IMR-90 (cell line): Measurements from ENCODE around the gene DAPK1. TPM values are rescaled to one million over a fixed set of nuclear protein-coding genes. Genes with fewer than 3 reads are reported as not detected.

Experiments
- ATAC-seq: fragments of 200-7000 bp; cut with Tn5 transposase; 2 replicates; pipeline ENCODE4 v1.9.1; 2020; ENCODE audit warnings: low read depth, mild to moderate bottlenecking, moderate library complexity
- BruUV-seq: library from RNA; stranded (reverse); fragments of 400-500 nt; replicated peaks from 2 replicates; lab custom pipeline; 2021; lab: Mats Ljungman, UMichigan
- CTCF ChIA-PET: fragments of 300-600 bp; formaldehyde crosslinking; extraction: SDS; loops from one replicate; lab custom pipeline; 2021; ENCODE audit warnings: antibody characterized with exemption; lab: Yijun Ruan, JAX
- POLR2A ChIA-PET: fragments of 300-600 bp; sonication (Branson Sonifier 250); formaldehyde crosslinking; loops from one replicate; lab custom pipeline; 2022; ENCODE audit warnings: antibody characterized with exemption; ENCODE audit not compliant: unreplicated experiment; lab: Charles Lee
- DNase-seq: peaks from one replicate; pipeline ENCODE4 v3.0.0; 2013
- H2AFZ ChIP-seq: replicated peaks from 2 replicates; pipeline ENCODE3; 2013; ENCODE audit warnings: low read length, mild to moderate bottlenecking; ENCODE audit not compliant: poor library complexity
- H2AK5ac ChIP-seq: 2 replicates; pipeline ENCODE4 v1.6.1; 2013; ENCODE audit warnings: low read depth, low read length, inconsistent platforms
- H2AK9ac ChIP-seq: replicated peaks from 2 replicates; pipeline ENCODE3; 2013; ENCODE audit warnings: mild to moderate bottlenecking, low read depth, low read length, moderate library complexity; ENCODE audit not compliant: poor library complexity
- H2BK120ac ChIP-seq: 2 replicates; pipeline ENCODE4 v1.6.1; 2013; ENCODE audit warnings: low read depth, low read length, inconsistent platforms
- H2BK15ac ChIP-seq: 3 replicates; pipeline ENCODE4 v1.6.1; 2013; ENCODE audit warnings: low read depth, low read length, inconsistent platforms
- H2BK20ac ChIP-seq: 2 replicates; pipeline ENCODE4 v1.6.1; 2013; ENCODE audit warnings: low read depth, mild to moderate bottlenecking, inconsistent platforms, low read length, moderate library complexity
- H2BK5ac ChIP-seq: 2 replicates; pipeline ENCODE4 v1.6.1; 2013; ENCODE audit warnings: mild to moderate bottlenecking, low read depth, low read length, inconsistent platforms; ENCODE audit not compliant: poor library complexity, severe bottlenecking
- H3K14ac ChIP-seq: replicated peaks from 2 replicates; pipeline ENCODE4 v1.6.1; 2013; ENCODE audit warnings: low read depth, low read length, inconsistent platforms
- H3K18ac ChIP-seq: 2 replicates; pipeline ENCODE4 v1.6.1; 2013; ENCODE audit warnings: low read depth, low read length, control low read depth
- H3K23ac ChIP-seq: 2 replicates; pipeline ENCODE4 v1.6.1; 2013; ENCODE audit warnings: low read depth, low read length, inconsistent platforms
- H3K27ac ChIP-seq: 2 replicates; pipeline ENCODE4 v1.5.1; 2013; ENCODE audit warnings: mild to moderate bottlenecking, control low read depth, low read length; ENCODE audit not compliant: insufficient read depth
- H3K27me3 ChIP-seq: 2 replicates; pipeline ENCODE4 v1.6.1; 2013; ENCODE audit warnings: low read length; ENCODE audit not compliant: control insufficient read depth, insufficient read depth
- H3K36me3 ChIP-seq: 2 replicates; pipeline ENCODE4 v1.6.1; 2013; ENCODE audit warnings: low read length, mixed read lengths; ENCODE audit not compliant: control insufficient read depth, insufficient read depth
- H3K4ac ChIP-seq: 2 replicates; pipeline ENCODE4 v1.6.1; 2013; ENCODE audit warnings: low read depth, low read length, inconsistent platforms
- H3K4me1 ChIP-seq: 2 replicates; pipeline ENCODE4 v1.6.1; 2013; ENCODE audit warnings: low read length, mixed read lengths; ENCODE audit not compliant: control insufficient read depth, insufficient read depth
- H3K4me2 ChIP-seq: 2 replicates; pipeline ENCODE4 v1.6.1; 2013; ENCODE audit warnings: low read depth, mild to moderate bottlenecking, control low read depth, low read length, moderate library complexity
- H3K4me3 ChIP-seq: 2 replicates; pipeline ENCODE4 v1.5.1; 2013; ENCODE audit warnings: low read depth, mild to moderate bottlenecking, control low read depth, low read length, moderate library complexity; ENCODE audit not compliant: insufficient read depth
- H3K56ac ChIP-seq: 2 replicates; pipeline ENCODE4 v1.6.1; 2013; ENCODE audit warnings: low read length, inconsistent platforms; ENCODE audit not compliant: insufficient read depth; ENCODE audit errors: extremely low read depth
- H3K79me1 ChIP-seq, 2 experiments: 2 replicates each; pipeline ENCODE4 v1.6.1; 2013; ENCODE audit warnings: low read length in 2 of 2, inconsistent platforms in 1 of 2, low read depth in 1 of 2
- H3K9ac ChIP-seq: 2 replicates; pipeline ENCODE4 v1.6.1; 2013; ENCODE audit warnings: low read depth, low read length, control low read depth
- H3K9me1 ChIP-seq: 2 replicates; pipeline ENCODE4 v1.6.1; 2013; ENCODE audit warnings: low read length, inconsistent platforms; ENCODE audit not compliant: insufficient read depth
- H3K9me3 ChIP-seq: 2 replicates; pipeline ENCODE4 v1.6.1; 2013; ENCODE audit warnings: low read length; ENCODE audit not compliant: control insufficient read depth, insufficient read depth
- H4K20me1 ChIP-seq: 2 replicates; pipeline ENCODE4 v1.6.1; 2013; ENCODE audit warnings: low read length, inconsistent platforms; ENCODE audit not compliant: insufficient read depth
- H4K5ac ChIP-seq: 2 replicates; pipeline ENCODE4 v1.6.1; 2013; ENCODE audit warnings: mild to moderate bottlenecking, low read depth, low read length, control low read depth
- H4K8ac ChIP-seq, 2 experiments: 2 replicates each; pipeline ENCODE4 v1.6.1; 2013; ENCODE audit warnings: low read depth in 2 of 2, low read length in 2 of 2, control low read depth in 1 of 2, inconsistent platforms in 1 of 2
- H4K91ac ChIP-seq: 2 replicates; pipeline ENCODE4 v1.6.1; 2013; ENCODE audit warnings: low read depth, low read length, inconsistent platforms; ENCODE audit not compliant: insufficient read depth
- BHLHE40 ChIP-seq: fragments of 150-350 bp; IDR thresholded peaks from 2 replicates; pipeline ENCODE4 v1.6.1; 2016; ENCODE audit warnings: mild to moderate bottlenecking, low read depth, low read length
- MAFK ChIP-seq: IDR thresholded peaks from 2 replicates; pipeline ENCODE4 v1.6.1; 2012; ENCODE audit warnings: low read depth, low read length, improper control_type of control experiment
- MAZ ChIP-seq: IDR thresholded peaks from 2 replicates; pipeline ENCODE4 v1.6.1; 2012; ENCODE audit warnings: low read depth, mild to moderate bottlenecking, low read length, improper control_type of control experiment, moderate library complexity, borderline replicate concordance
- MXI1 ChIP-seq: IDR thresholded peaks from 2 replicates; pipeline ENCODE4 v1.6.1; 2012; ENCODE audit warnings: low read depth, mild to moderate bottlenecking, low read length, moderate library complexity, borderline replicate concordance
- RAD21 ChIP-seq: IDR thresholded peaks from 2 replicates; pipeline ENCODE4 v1.6.1; 2012; ENCODE audit warnings: low read length, improper control_type of control experiment
- RFX5 ChIP-seq: IDR thresholded peaks from 2 replicates; pipeline ENCODE4 v1.8.0; 2012; ENCODE audit warnings: low read depth, mild to moderate bottlenecking, low read length, moderate library complexity
- SMC3 ChIP-seq: fragments of 150-350 bp; IDR thresholded peaks from 2 replicates; pipeline ENCODE4 v1.6.1; 2016; ENCODE audit warnings: low read depth, mild to moderate bottlenecking, antibody characterized with exemption, low read length, moderate library complexity
- WGBS, 2 experiments: methylation state at CpG; one replicate each; pipeline versions ENCODE4 v1.1.5 to v1.1.7; 2013; ENCODE audit warnings: missing lambda C conversion rate in 2 of 2; ENCODE audit not compliant: insufficient read length in 1 of 2; ENCODE audit errors: extremely low coverage in 2 of 2; 5-methylcytosine and 5-hydroxymethylcytosine counted together
- dilution Hi-C: fragments of 300-500 bp; cut with HindIII; formaldehyde crosslinking; loops from one replicate; pipeline ENCODE4 v1.14.3; 2018; ENCODE audit warnings: low sequenced_read_pairs; ENCODE audit not compliant: unreplicated experiment
- in situ Hi-C: fragments of 300-500 bp; cut with MboI; formaldehyde crosslinking; loops from 3 replicates; pipeline ENCODE4 v1.14.3; 2019; ENCODE audit warnings: low sequenced_read_pairs, inconsistent platforms, mixed read lengths
- intact Hi-C: fragments of 100-400 bp; cut with micrococcal nuclease; formaldehyde crosslinking; loops from 2 replicates; pipeline ENCODE4 v1.10.0; 2022
- polyA plus RNA-seq, 3 experiments: library from polyadenylated mRNA; depleted of rRNA; stranded (reverse); fragments of >200 nt; gene quantifications; 2 replicates each; pipeline ENCODE4 v1.2.3, GENCODE V29; 2012; ENCODE audit warnings: low replicate concordance in 1 of 3
- total RNA-seq: library from RNA; depleted of rRNA; stranded (reverse); fragments of >200 nt; gene quantifications from 2 replicates; pipeline ENCODE4 v1.2.3, GENCODE V29; 2012
- TF ChIP-seq, protein P1 (sequence below): conservative IDR thresholded peaks from 2 replicates; pipeline ENCODE4 v1.5.1; 2012; ENCODE audit warnings: mild to moderate bottlenecking, low read depth, low read length, improper control_type of control experiment

Gene DAPK1
- total and polyA plus RNA-seq, 2 of the 4 experiments (the other 2 are of a cell fraction): under 0.01 to 0.03 TPM

DNA sequence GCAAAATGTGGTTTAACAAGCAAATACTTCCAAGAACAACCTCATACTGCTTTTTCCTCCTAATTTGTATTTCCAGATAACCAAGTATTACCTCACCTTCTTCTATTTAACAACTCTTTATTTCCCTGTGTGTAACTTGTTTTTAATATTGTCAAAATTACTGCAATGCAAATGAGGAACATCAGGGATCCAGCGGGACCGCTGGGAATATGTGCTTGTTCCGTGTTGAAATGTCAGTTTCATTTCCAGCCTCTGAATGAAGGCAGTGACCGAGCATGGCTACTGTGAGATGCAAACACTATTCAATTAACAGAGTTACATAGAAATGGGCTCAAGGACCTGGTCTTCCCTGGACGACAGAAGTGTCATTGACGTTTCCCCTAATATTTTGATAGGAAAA, 117.5 kb downstream of the DAPK1 start:
- 82% methylated on average over 2 of the region's 6 CpGs; no CpG with 5 or more reads in 1 of the 2 experiments for WGBS, 2 experiments
- Histone ChIP-seq H4K91ac (no peak overlapping the region), H2AK9ac (no peak overlapping the region), H3K79me1 (no peaks in the 10 kb centered on the region), H3K14ac (no peak overlapping the region), H3K27ac (no peak overlapping the region), H3K23ac (no peak overlapping the region), H2AFZ (no peak overlapping the region), H4K5ac (no peak overlapping the region), H2BK5ac (no peak overlapping the region), H3K4me3 (no peak overlapping the region), H4K20me1 (no peaks in the 10 kb centered on the region), H3K56ac (no peak overlapping the region), H2AK5ac (no peak overlapping the region), H3K9ac (no peak overlapping the region), H3K9me3 (no peaks in the 10 kb centered on the region), H2BK15ac (no peak overlapping the region), H4K8ac (no peak overlapping the region), H3K18ac (no peak overlapping the region), H3K4ac (no peak overlapping the region), H2BK20ac (no peak overlapping the region), H3K4me1 (no peaks in the 10 kb centered on the region; the same call in 1 of the 2 replicates), H3K9me1 (no peaks in the 10 kb centered on the region), H3K27me3 (peaks cover 5% of the 10 kb centered on the region; the same call in 1 of the 2 replicates), H3K36me3 (no peaks in the 10 kb centered on the region), H3K4me2 (no peak overlapping the region), H2BK120ac (no peak overlapping the region)
- intact Hi-C loops: no loop called here
- in situ Hi-C loops: no loop called here
- DNase-seq (no peak), ATAC-seq (no peak)
- ChIA-PET CTCF (no interaction called here), POLR2A (no interaction called here)
- TF ChIP-seq, protein P1, sequence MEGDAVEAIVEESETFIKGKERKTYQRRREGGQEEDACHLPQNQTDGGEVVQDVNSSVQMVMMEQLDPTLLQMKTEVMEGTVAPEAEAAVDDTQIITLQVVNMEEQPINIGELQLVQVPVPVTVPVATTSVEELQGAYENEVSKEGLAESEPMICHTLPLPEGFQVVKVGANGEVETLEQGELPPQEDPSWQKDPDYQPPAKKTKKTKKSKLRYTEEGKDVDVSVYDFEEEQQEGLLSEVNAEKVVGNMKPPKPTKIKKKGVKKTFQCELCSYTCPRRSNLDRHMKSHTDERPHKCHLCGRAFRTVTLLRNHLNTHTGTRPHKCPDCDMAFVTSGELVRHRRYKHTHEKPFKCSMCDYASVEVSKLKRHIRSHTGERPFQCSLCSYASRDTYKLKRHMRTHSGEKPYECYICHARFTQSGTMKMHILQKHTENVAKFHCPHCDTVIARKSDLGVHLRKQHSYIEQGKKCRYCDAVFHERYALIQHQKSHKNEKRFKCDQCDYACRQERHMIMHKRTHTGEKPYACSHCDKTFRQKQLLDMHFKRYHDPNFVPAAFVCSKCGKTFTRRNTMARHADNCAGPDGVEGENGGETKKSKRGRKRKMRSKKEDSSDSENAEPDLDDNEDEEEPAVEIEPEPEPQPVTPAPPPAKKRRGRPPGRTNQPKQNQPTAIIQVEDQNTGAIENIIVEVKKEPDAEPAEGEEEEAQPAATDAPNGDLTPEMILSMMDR: no peak
- no peak for TF ChIP-seq MAZ
- no peak for TF ChIP-seq MXI1
- TF ChIP-seq SMC3: no peak
- no peak for TF ChIP-seq MAFK
- TF ChIP-seq BHLHE40: no peak
- no peak for TF ChIP-seq RFX5
- no peak for TF ChIP-seq RAD21
- BruUV-seq: no TSS peak
- dilution Hi-C loops: no loop called here
